Measurements from ENCODE around the gene NMU. TPM values are rescaled to one million over a fixed set of nuclear protein-coding genes. Genes with fewer than 3 reads are reported as not detected.

Gene NMU
- total RNA-seq, 2 experiments from 2014 or later: not detected

DNA sequence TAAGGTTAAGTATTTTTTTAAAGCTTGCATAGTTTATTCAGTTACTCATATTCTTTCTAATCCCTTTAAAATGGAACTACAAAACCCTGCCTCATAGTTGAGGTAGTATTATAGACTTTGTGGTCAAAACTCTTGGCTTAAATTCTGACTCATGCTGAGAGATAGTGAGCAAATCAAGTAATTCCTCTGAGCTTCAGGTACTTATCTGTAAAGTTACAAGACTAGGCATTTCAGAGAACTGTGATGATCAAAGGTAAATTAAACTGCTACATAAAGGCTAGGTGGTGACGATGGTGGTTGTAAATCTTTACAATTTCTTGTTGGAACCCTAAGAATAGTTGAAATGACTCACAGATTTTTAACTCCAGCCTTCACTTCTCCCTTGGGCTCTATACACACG is 86.2 kb downstream of the NMU start:
- no peak for DNase-seq
- ChIA-PET CTCF (interaction anchor here (1.6 to 1.8 kb wide), 3 partner anchors 104 to 204 kb away, joined by 5 to 8 read pairs (median 6); partner anchors contain the start of genes SRD5A3 and TMEM165), POLR2A (interaction anchor here (0.7 kb wide), 1 partner anchor 77 kb away, joined by 3 read pairs; no protein-coding TSS in a partner anchor)
- H3K4me1 Mint-ChIP-seq (ENCODE audit: low read depth): peaks cover 38% of the 10 kb centered on the region
- no peak overlapping the region for H3K4me3 Mint-ChIP-seq
- no peaks in the 10 kb centered on the region for H3K9me3 Mint-ChIP-seq (ENCODE audit: insufficient read depth)
- peaks cover 25% of the 10 kb centered on the region for H3K27me3 Mint-ChIP-seq (ENCODE audit: low read depth)
- H3K27ac Mint-ChIP-seq: no peak overlapping the region
- H3K36me3 Mint-ChIP-seq (ENCODE audit: low read depth): no peaks in the 10 kb centered on the region
- ATAC-seq: no peak

DNA sequence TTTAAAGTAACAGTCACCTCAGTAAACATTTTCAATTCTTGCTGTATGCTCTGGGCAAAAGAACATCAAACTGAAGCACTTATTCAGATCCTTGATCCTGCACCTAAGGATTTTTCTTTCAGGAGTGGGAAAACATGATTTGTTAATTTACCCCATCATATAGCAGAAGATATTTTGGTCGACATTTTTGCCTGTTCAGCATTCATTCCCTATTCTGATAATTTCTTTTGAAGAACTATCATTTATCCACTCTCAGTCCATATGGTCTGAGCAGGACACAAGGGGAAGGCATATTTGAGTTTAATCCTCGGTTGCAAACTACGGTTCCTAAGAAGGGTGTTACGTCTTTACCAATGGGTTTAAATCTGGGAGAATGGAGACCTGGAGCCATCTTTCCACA is 88.2 kb downstream of the NMU start:
- Mint-ChIP-seq H3K27me3 (ENCODE audit: low read depth) (peaks cover 20% of the 10 kb centered on the region), H3K4me3 (peak overlapping the region; percentile 86), H3K27ac (no peak overlapping the region), H3K4me1 (ENCODE audit: low read depth) (peaks cover 45% of the 10 kb centered on the region), H3K36me3 (ENCODE audit: low read depth) (no peaks in the 10 kb centered on the region), H3K9me3 (ENCODE audit: insufficient read depth) (no peaks in the 10 kb centered on the region)
- DNase-seq (no peak), ATAC-seq (no peak)
- POLR2A ChIA-PET: no interaction called here
- CTCF ChIA-PET: no interaction called here

DNA sequence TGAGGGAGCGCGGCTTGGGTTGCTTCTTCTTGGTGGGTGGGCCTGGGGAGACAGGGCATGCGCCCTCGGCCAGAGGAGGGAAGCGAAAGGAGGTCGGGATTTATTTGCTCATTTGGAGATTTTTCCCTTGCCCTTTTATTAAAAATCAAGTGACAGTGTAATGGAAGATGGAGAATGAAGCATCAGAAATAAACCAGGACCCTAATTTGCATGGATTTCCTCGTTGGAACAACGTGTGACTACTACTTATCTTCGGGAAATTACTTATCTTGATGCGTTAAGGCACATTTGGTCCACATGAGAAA is 88.7 kb downstream of the NMU start:
- Mint-ChIP-seq H3K9me3 (ENCODE audit: insufficient read depth) (no peaks in the 10 kb centered on the region), H3K4me3 (peak overlapping the region; percentile 86), H3K27me3 (ENCODE audit: low read depth) (peaks cover 20% of the 10 kb centered on the region), H3K27ac (peak overlapping the region; percentile 87), H3K36me3 (ENCODE audit: low read depth) (no peaks in the 10 kb centered on the region), H3K4me1 (ENCODE audit: low read depth) (peaks cover 45% of the 10 kb centered on the region)
- ATAC-seq: peak; percentile 1
- no peak for DNase-seq
- CTCF ChIA-PET: no interaction called here
- POLR2A ChIA-PET: no interaction called here

DNA sequence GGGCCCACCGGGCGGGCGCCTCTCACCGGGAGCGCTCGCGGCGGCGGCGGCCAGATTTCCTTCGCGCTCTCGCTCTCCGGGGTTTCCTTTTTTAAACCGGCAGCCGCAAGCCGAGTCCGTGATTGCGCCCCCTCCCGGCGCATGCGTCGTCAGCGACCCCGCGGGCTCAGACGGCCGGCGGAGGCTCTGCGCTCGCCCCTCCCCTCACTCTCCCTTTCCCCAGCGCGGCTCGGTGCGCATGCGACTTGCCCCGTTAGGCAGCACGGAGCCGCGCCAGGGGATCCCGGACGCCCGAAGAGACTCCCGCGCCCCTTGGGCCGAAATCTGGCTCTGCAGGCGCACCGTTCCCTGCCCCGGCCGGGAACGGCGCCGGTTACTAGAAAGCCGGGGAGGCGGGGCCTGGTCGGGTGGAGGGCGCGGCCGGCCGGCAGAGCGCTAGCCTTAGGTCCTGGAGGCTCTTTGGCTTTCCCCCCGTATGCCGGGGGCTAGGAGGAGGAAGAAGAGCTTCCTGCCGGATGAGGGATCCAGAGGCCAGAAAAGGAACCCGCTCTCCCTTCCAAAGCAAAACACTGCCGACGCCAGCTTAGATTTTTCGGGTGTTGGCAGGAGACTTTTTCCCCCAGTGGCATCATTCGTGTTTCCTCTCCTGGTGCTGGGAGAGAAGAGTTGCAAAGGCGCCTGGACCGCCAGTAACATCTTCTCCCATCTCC is 89.2 kb downstream of the NMU start, which contains the start of gene CLOCK:
Gene CLOCK, minus strand, starts transcription at position 154 of the 710 bp plus-strand sequence. CDS start 64,124 bp downstream, outside the sequence.
- no peaks in the 10 kb centered on the region for H3K9me3 Mint-ChIP-seq (ENCODE audit: insufficient read depth)
- POLR2A ChIA-PET: no interaction called here
- peak; percentile 81 for DNase-seq
- peak within 1 kb of the TSS; percentile 87 for H3K27ac Mint-ChIP-seq
- ATAC-seq: peak; percentile 80
- peaks cover 45% of the 10 kb centered on the region for H3K4me1 Mint-ChIP-seq (ENCODE audit: low read depth)
- peaks cover 20% of the 10 kb centered on the region for H3K27me3 Mint-ChIP-seq (ENCODE audit: low read depth)
- no peaks in the 10 kb centered on the region for H3K36me3 Mint-ChIP-seq (ENCODE audit: low read depth)
- CTCF ChIA-PET: no interaction called here
- peak within 1 kb of the TSS; percentile 88 for H3K4me3 Mint-ChIP-seq

DNA sequence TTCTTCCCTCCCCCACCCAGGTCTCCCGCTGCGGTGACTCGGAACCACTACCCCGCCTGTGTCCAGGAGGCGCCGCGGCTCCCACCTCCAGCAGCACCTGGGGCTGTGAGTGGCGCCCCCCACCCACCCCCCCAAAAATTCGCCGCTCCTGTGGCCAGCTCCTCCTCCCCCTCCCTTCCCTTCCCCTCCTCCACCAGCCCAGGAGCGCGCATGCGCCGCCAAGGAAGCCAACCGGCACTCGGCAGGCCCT is 89.7 kb downstream of the NMU start:
- DNase-seq: no peak
- POLR2A ChIA-PET: interaction anchor here (1.8 kb wide), 1 partner anchor 201 kb away, joined by 9 read pairs; the partner anchor contains the start of gene SRD5A3
- H3K4me1 Mint-ChIP-seq (ENCODE audit: low read depth): peaks cover 45% of the 10 kb centered on the region
- CTCF ChIA-PET: interaction anchor here (0.7 to 1.5 kb wide), 4 partner anchors 8 to 201 kb away, joined by 3 to 5 read pairs (median 4); partner anchors contain the start of gene SRD5A3
- peaks cover 20% of the 10 kb centered on the region for H3K27me3 Mint-ChIP-seq (ENCODE audit: low read depth)
- no peaks in the 10 kb centered on the region for H3K9me3 Mint-ChIP-seq (ENCODE audit: insufficient read depth)
- peak overlapping the region; percentile 41 for H3K27ac Mint-ChIP-seq
- ATAC-seq: peak; percentile 67
- H3K4me3 Mint-ChIP-seq: peak overlapping the region; percentile 88
- no peaks in the 10 kb centered on the region for H3K36me3 Mint-ChIP-seq (ENCODE audit: low read depth)

DNA sequence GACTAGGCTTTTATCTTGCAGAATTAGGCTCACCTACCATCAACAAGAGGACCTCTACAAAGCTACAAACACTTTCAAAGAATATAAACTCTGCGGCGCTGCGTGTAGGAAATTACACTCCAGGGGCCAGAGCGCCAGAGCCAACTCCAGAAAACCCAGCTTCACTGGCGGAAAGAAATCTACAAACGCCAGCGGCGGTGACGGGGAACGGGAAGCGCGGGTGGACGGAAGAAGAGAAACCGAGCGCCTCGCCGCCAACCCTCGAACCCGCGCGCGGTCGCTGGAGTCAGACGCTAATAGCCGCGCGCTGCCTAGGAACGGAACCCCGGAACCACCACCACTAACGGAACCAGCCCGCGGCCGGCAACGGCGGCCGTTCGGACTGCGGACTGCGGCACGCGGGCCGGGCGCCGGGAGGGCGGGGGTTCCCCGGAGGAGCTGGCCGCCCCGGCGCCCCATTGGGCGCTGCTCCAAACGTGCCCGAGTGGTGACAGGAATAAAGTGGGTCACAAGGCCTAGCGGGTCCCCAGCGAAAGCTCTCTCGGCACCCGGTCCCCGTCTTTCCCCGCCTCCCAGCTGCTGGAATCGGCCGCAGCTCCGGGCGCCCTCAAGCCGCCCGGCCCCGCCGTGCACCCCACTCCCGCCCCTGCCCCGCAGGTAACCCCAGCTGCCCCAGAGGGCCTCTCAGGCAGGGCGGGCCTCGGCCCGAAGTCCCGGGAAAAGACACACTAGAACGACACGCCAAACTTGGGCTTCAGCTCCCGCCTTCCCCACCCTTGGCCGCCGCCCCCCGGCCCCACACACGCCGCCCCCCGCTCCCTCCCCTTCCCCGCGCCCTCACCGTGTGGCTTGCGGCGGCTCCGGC is 90.2 kb downstream of the NMU start:
- Mint-ChIP-seq H3K36me3 (ENCODE audit: low read depth) (no peaks in the 10 kb centered on the region), H3K27me3 (ENCODE audit: low read depth) (peaks cover 20% of the 10 kb centered on the region), H3K27ac (peak overlapping the region; percentile 83), H3K4me1 (ENCODE audit: low read depth) (peaks cover 45% of the 10 kb centered on the region), H3K9me3 (ENCODE audit: insufficient read depth) (no peaks in the 10 kb centered on the region), H3K4me3 (peak overlapping the region; percentile 88)
- DNase-seq (peak; percentile 63), ATAC-seq (peak; percentile 66)
- CTCF ChIA-PET: interaction anchor here (0.7 to 1.5 kb wide), 7 partner anchors 9 to 200 kb away, joined by 3 to 5 read pairs (median 4); partner anchors contain the start of gene SRD5A3
- POLR2A ChIA-PET: interaction anchor here (1.1 to 1.8 kb wide), 2 partner anchors 151 to 200 kb away, joined by 4 to 9 read pairs; partner anchors contain the start of genes SRD5A3 and TMEM165

Other genes starting within 250 kb of the NMU start
- 10 to 100 TPM; 66.2 to 68.7 TPM for gene TMEM165, start 240.3 kb downstream of the NMU start, total RNA-seq
- gene CLOCK, start 89.4 kb downstream of the NMU start, total RNA-seq: 1 to 10 TPM; 7.1 to 9.3 TPM
- not detected for gene PDCL2, start 44.1 kb downstream of the NMU start, total RNA-seq
- not detected for gene EXOC1L, start 183.5 kb upstream of the NMU start, total RNA-seq
- gene EXOC1, start 217.3 kb upstream of the NMU start, total RNA-seq: 10 to 100 TPM; 22.8 to 23.3 TPM

Data from activated CD8-positive, alpha-beta T cell treated with anti-CD3 and anti-CD28 coated beads, Interleukin-2, amount 10 ng/mL, durations not matched to agents 7 days and 5 days (primary cell).